Stimulated activated CD8-positive, alpha-beta memory T cell treated with anti-CD3 and anti-CD28 coated beads, Interleukin-4, amount 100 ng/mL, for 24 hours (primary cell): ENCODE results near the gene FABP2.
"Not testable (repeated sequence)": the region's sequence is repeated elsewhere in the genome, so short reads cannot be mapped to it uniquely, and the experiment has no call there.

Experiments
- DNase-seq: peaks from one replicate; pipeline ENCODE4 v3.0.0-alpha.2; 2020; ENCODE audit warnings: low read depth

The FABP2 gene

GRCh38 chr4:119310826-119311225, 11.1 kb downstream of the FABP2 start:
- no peak for DNase-seq

GRCh38 chr4:119307606-119308005, 14.3 kb downstream of the FABP2 start:
- DNase-seq = no peak

- no peak for DNase-seq
Observed at GRCh38 chr4:119304431-119304830, 17.5 kb downstream of the FABP2 start.

- DNase-seq = no peak
Observed at GRCh38 chr4:119303587-119304305, 18.2 kb downstream of the FABP2 start.

DNA sequence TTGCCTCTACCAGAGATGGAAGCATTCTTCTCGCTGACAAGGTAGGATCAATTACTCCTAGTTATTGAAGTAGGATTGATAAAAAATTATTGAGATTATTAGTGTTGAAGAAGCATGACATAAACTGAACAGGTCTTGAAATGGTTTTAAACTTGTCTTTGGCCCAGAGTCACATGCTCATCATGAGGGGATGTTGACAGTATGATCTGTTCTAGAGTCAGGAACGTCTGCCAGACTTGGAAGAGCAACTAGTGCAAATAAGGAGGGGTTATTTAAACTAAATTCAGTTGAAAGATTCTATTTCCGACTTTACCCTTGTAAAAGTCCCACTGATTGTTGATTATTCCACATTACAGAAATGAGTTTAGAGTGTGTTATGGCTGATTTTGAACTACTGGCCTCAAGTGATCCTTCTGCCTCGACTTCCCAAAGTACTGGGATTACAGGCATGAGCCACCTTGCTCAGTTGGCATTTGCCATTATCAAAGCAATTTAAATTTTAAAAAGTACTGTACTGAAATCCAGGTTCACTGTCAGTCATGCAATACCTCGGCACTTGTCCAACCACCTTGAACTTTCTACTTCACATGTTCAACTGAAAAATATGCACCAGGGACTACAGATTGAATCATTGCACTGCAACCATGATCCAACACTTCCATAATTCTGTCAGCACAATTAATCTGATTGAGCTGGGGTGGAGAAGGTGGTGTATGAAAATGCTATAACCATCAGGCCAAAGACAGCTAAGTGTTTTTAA, 19.7 kb downstream of the FABP2 start:
- DNase-seq = no peak

DNA sequence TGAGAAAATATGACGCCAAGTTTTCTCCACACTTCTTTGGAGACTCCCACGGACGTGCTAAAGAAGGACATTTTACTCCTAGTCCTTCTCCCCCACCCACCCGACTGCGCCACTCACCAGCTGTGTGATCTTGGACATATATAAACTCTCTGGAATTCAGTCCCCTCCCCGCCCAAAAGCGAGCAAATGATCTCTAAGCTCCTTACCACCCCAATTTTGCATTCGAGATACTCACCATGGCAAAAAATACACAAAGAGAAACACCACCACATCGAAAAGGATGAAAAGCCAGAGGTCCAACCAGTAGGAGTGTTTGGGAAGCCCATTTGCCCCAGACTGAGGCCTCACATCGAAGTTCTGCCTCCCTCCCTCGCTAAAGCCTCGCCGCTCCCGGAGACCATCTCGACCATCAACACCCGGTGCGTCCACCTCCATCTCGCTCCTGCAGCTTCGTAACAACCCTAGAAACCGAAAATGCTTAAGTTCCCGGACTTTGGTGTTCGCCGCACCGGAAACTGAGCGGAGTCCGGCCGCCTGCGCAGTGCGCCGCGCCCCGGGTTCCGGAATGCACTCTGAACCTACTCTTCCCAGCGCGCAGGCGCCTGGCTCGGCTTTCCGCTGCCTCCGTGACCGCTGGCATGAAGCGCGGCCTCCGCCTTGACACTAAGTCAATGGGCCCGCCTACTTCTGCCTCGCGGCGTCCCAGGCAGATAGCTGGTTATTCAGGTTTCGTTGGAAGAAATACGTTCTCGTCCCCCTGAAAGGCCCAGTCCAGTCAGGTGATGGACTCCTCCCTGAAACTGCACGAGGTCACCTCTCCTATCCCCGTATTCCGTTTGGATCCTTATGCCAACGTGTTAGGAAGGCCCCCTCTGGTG, 21.6 kb downstream of the FABP2 start:
- DNase-seq = peak; percentile 91

- no peak for DNase-seq
Observed at GRCh38 chr4:119299741-119300100, 22.2 kb downstream of the FABP2 start.

- DNase-seq = no peak
Observed at GRCh38 chr4:119299260-119299671, 22.7 kb downstream of the FABP2 start.

DNA sequence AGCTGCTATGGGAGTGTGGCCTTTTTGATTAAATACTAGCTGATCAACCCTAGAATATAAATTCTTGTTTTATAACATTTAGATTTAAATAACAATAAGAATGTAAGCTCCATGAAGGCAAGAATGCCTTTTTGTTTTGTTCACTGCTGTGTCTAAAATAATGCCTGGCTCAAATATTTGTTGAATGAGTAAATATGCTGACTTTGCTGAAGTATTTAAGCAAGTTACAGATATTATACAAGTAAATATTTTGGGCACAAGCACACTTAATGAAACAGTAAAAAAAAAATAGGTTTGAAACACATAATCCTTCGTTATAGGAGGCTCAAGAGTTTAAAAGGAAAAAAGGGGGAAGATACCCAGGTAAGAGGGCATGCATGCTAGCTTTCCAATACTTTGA, 24.1 kb downstream of the FABP2 start:
- DNase-seq = no peak

DNA sequence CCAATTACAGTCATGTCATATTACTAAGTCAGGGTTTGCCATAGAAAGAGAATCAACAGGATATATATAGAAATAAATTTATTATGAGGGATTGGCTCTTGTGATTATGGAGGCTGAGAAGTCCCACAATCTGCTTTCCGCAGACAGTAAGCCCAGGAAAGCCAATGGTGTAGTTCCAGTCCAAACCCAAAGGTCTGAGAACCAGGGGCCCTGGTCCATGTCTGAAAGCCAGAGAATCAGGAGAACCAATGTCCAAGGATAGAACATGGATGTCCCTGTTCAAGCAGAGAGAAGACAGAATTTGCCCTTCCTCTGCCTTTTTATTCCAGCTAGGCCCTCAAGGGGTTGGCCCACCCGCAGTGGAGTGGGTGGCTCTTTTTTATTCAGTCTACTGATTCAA, 25.6 kb downstream of the FABP2 start:
- DNase-seq = no peak

DNA sequence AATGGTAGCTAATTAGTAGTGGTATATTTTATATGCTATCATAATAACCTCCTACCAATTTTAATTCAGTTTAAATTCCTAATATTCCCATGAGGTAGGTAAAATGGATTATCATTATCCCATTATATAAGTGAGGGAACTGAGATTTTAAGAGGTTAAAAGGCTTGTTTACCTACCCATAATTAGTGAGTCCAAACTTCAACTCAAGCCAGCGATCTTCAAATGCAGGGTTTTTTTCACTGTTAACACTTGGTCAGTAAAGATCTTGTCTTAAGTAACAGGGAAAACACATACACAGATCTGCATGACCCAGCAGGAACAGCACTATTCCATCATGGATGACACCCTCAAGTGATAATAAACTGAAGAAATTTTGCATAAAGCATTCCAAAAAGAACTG, 31.3 kb downstream of the FABP2 start:
- no peak for DNase-seq

- DNase-seq = no peak
Observed at GRCh38 chr4:119289313-119289712, 32.6 kb downstream of the FABP2 start.

DNA sequence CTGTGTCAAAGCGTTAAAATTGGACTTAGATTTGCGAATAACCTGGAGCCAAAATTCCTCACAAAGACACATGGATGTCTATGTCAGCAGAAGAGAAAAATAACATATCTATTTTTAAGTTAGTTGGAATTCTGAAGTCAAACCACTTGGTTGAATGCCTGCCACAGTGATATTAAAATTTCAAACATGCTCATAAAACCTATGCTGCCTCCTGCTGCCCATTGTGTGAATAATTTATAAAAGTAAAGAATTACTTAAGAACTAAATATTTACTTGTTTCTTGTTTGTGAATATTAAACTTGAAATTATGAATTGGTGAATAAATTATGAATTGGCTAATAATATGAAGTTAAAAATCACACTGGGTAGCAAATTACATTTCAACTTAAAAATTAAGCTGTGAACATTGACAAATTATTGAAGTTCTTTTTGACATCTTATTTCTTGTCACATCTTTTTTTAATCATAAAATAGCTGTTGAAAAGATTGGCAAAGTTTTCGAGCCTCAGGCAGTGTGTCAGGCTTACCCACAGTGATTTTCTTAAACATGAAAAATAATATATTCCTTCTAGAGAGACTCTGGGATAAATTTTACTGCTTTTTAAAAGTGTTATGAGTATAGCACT, 35.4 kb downstream of the FABP2 start:
- no peak for DNase-seq

DNA sequence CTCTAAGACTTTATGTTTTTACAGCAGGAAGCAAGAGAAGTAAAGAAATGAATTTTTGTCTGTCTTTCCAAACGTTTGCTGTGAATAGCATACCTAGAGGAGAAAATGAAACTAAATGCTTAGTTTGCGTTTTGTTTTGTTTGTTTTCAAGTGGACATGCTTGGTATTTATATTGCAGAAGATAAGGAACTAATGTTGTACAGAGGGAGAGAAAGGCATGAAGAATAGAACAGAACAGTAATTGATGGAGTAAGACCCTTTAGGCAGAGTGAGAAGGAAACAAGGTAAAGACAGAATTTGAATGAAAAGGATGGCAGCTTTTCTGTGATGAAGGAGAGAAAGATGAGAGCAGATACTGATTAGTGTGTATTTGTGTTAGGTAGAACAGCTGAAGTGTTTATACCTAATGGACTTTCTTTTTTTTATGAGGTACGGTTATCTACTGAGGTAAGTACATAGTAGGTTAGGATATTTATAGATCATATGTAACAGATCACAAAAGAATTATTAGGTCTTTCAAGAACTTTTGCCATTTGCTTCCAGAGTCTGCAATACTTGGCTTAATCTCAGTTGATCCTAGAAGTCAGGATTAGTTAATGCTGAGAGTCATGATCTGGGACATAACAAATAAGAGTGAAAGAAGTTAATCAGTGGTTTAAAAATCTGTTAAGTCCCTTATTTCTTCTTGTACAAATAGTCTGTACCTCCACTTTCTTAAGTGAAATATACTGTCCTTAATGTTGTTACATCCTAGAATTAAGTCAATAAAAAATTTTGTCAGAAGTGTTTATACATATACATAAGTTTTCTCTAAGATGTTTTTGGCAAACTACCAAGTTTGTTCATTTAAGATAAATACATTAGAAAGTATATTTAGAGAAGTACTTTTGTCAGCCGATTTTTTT, 36.8 kb downstream of the FABP2 start:
- no peak for DNase-seq

- no peak for DNase-seq
Observed at GRCh38 chr4:119281393-119281792, 40.5 kb downstream of the FABP2 start.

DNA sequence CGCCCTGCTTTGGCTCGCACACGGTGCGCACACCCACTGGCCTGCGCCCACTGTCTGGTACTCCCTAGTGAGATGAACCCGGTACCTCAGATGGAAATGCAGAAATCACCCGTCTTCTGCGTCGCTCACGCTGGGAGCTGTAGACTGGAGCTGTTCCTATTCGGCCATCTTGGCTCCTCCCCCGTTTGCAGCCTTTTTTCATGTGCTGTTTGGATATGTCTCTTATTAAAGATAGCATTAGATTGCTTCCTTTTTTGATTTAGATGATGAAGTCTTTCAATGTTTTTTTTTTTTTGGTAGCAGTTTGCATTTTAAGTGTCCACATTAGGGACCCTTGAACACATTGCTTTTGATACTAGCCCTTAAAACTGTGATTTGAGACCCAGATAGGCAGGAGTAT, 42.0 kb downstream of the FABP2 start:
- not testable (repeated sequence) for DNase-seq

GRCh38 chr4:119279541-119279940, 42.4 kb downstream of the FABP2 start:
- not testable (repeated sequence) for DNase-seq

- DNase-seq = no peak
Observed at GRCh38 chr4:119271361-119272085, 50.4 kb downstream of the FABP2 start.

DNA sequence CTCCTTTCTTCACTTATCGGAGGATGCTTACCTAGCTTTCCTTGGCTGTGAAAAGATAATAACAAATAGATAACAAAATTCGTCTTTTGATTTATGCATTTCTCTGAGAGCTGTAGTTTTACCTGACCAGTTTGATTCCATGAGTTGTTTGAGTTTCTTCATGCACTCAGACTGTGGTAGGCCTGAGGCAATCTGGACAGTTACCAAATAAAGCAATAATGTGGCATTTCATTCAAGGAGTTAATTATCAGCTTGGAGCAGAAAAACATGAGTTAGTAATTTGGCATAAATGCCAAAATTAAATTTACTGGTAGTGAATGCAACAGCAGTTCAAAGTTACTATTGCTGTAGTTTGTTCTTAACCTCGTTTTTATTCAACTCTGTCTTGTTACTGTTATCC, 53.5 kb downstream of the FABP2 start:
- no peak for DNase-seq
